Measurements from ENCODE around the gene CEP57L1. TPM values are rescaled to one million over a fixed set of nuclear protein-coding genes. Genes with fewer than 3 reads are reported as not detected.
"Not testable (repeated sequence)": the region's sequence is repeated elsewhere in the genome, so short reads cannot be mapped to it uniquely, and the experiment has no call there.

Gene CEP57L1
- total RNA-seq, 4 donors from 2014 or later: 17.3 to 28.3 (median 27.3) TPM

- 90 to 91% methylated on average over 3 of the region's 3 CpGs for WGBS, 2 donors
- no peak for DNase-seq (ENCODE audit: low spot score in 2 of 2)
- no peaks in the 10 kb centered on the region for H3K9me3 ChIP-seq
- peaks cover 0 to 19% (median 8%) of the 10 kb centered on the region in 4 donors for H3K4me1 ChIP-seq
- H3K36me3 ChIP-seq: peaks cover 0 to 7% (median 0%) of the 10 kb centered on the region in 3 donors
- H3K27ac ChIP-seq: no peak overlapping the region
- TF ChIP-seq EP300 (IDR thresholded peaks at IDR 0.05) (no peak), POLR2A (IDR thresholded peaks at IDR 0.05) (no peak)
- TF ChIP-seq, protein P1, sequence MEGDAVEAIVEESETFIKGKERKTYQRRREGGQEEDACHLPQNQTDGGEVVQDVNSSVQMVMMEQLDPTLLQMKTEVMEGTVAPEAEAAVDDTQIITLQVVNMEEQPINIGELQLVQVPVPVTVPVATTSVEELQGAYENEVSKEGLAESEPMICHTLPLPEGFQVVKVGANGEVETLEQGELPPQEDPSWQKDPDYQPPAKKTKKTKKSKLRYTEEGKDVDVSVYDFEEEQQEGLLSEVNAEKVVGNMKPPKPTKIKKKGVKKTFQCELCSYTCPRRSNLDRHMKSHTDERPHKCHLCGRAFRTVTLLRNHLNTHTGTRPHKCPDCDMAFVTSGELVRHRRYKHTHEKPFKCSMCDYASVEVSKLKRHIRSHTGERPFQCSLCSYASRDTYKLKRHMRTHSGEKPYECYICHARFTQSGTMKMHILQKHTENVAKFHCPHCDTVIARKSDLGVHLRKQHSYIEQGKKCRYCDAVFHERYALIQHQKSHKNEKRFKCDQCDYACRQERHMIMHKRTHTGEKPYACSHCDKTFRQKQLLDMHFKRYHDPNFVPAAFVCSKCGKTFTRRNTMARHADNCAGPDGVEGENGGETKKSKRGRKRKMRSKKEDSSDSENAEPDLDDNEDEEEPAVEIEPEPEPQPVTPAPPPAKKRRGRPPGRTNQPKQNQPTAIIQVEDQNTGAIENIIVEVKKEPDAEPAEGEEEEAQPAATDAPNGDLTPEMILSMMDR (IDR thresholded peaks at IDR 0.05): no peak
- H3K4me3 ChIP-seq: no peak overlapping the region
- H3K27me3 ChIP-seq: no peaks in the 10 kb centered on the region
Measured at GRCh38 chr6:109125504-109125903, 30.2 kb downstream of the CEP57L1 start.

DNA sequence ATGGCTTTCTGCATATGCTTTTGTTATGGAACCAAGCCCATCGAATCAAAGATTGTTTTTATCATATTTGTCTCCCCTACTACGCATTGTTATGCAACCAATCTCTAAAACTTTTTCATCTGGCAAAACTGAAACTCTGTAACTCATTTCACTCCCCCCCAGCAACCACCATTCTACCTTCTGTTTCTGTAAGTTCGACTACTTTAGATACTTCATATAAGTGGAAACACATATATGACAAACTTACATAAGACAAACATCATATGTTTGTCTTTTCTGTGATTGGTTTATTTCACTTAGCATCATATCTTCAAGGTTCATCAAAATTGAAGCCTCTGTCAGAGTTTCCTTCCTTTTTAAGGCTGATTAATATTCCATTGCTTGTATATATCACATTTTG, 34.8 kb downstream of the CEP57L1 start:
- Histone ChIP-seq H3K36me3 (peaks cover 0 to 14% (median 0%) of the 10 kb centered on the region in 3 donors), H3K27ac (no peak overlapping the region), H3K9me3 (no peaks in the 10 kb centered on the region), H3K4me1 (no peaks in the 10 kb centered on the region), H3K27me3 (no peaks in the 10 kb centered on the region), H3K4me3 (no peak overlapping the region)
- no peak for DNase-seq (ENCODE audit: low spot score in 2 of 2)
- TF ChIP-seq EP300 (IDR thresholded peaks at IDR 0.05) (no peak), POLR2A (IDR thresholded peaks at IDR 0.05) (no peak)
- TF ChIP-seq, protein P1 (IDR thresholded peaks at IDR 0.05): no peak
- WGBS, 2 donors: 87 to 93% methylated on average over 3 of the region's 3 CpGs

GRCh38 chr6:109135600-109135999, 40.3 kb downstream of the CEP57L1 start:
- H3K4me3 ChIP-seq; H3K9me3 ChIP-seq; H3K27me3 ChIP-seq; DNase-seq (ENCODE audit: low spot score in 2 of 2); H3K27ac ChIP-seq; H3K4me1 ChIP-seq: not testable (repeated sequence)
- peaks cover 0 to 11% (median 0%) of the 10 kb centered on the region in 3 donors for H3K36me3 ChIP-seq
- 100% methylated on average over 1 of the region's 1 CpG for WGBS, 2 donors

GRCh38 chr6:109136039-109136438, 40.7 kb downstream of the CEP57L1 start:
- 98 to 99% methylated on average over 6 of the region's 6 CpGs for WGBS, 2 donors
- DNase-seq (ENCODE audit: low spot score in 2 of 2); H3K27me3 ChIP-seq; H3K4me1 ChIP-seq; H3K27ac ChIP-seq; H3K4me3 ChIP-seq; H3K9me3 ChIP-seq: not testable (repeated sequence)
- H3K36me3 ChIP-seq: peaks cover 0 to 13% (median 0%) of the 10 kb centered on the region in 3 donors

GRCh38 chr6:109136530-109136929, 41.2 kb downstream of the CEP57L1 start:
- DNase-seq (ENCODE audit: low spot score in 2 of 2); H3K9me3 ChIP-seq; H3K27me3 ChIP-seq; H3K4me3 ChIP-seq; H3K27ac ChIP-seq; H3K4me1 ChIP-seq: not testable (repeated sequence)
- WGBS, 2 donors: 99 to 100% methylated on average over 6 of the region's 6 CpGs
- peaks cover 0 to 16% (median 0%) of the 10 kb centered on the region in 3 donors for H3K36me3 ChIP-seq

DNA sequence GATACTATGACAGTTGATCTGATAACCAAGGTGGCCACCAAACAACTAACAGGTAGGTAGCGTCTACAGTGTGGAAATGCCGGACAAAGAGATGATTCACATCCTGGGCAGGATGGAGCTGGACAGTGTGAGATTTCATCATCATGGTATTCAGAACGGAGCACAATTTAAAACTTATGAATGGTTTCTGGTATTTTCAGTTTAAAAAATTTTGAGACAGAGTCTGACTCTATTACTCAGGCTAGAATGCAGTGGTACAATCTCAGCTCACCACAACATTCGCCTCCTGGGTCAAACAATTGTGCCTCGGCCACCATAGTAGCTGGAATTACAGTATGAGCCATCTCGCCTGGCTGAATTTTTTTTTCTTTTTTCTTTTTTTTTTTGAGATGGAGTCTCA, 43.8 kb downstream of the CEP57L1 start:
- 85 to 89% methylated on average over 6 of the region's 6 CpGs for WGBS, 2 donors
- peaks cover 0 to 20% (median 0%) of the 10 kb centered on the region in 3 donors for H3K36me3 ChIP-seq
- no peak overlapping the region for H3K4me3 ChIP-seq
- TF ChIP-seq POLR2A (IDR thresholded peaks at IDR 0.05) (no peak), EP300 (IDR thresholded peaks at IDR 0.05) (no peak)
- TF ChIP-seq, protein P1 (IDR thresholded peaks at IDR 0.05): no peak
- H3K27ac ChIP-seq: no peak overlapping the region
- DNase-seq (ENCODE audit: low spot score in 2 of 2): no peak
- H3K4me1 ChIP-seq: no peaks in the 10 kb centered on the region
- H3K27me3 ChIP-seq: no peaks in the 10 kb centered on the region
- no peaks in the 10 kb centered on the region for H3K9me3 ChIP-seq

GRCh38 chr6:109142067-109142466, 46.8 kb downstream of the CEP57L1 start:
- not testable (repeated sequence) for H3K4me1 ChIP-seq, H3K9me3 ChIP-seq

More at GRCh38 chr6:109142067-109142466, 46.8 kb downstream of the CEP57L1 start:
- DNase-seq (ENCODE audit: low spot score in 2 of 2); H3K27me3 ChIP-seq; H3K4me3 ChIP-seq; H3K27ac ChIP-seq: not testable (repeated sequence)
- peaks cover 0 to 20% (median 0%) of the 10 kb centered on the region in 3 donors for H3K36me3 ChIP-seq
